GM19455 (cell line): ENCODE measurements around the gene PLEKHG5.

Source experiments
- ATAC-seq: cut with Tn5 transposase; IDR thresholded peaks from one replicate; pipeline ENCODE4 v1.9.1; 2021; ENCODE audit not compliant: unreplicated experiment

The PLEKHG5 gene

DNA sequence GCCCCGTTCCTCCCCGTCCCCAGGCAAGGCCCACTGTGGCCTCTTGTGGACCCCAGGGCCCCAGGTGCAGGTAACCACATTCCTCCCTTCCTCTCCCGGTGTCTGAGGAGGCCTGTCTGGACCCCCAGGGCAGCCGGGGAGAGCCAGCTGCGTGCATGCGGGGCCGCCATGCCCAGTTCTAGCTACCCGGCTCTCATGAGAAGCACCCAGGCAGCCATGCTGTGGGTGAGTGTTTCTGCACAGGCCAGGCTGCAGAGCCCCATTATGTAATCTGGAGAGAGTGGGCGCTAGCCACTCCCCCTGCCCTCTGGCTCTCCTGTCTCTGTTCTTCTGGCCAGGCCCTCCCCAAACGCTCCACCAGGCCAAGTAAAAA lies 18.4 kb upstream of the PLEKHG5 start:
- no peak for ATAC-seq

DNA sequence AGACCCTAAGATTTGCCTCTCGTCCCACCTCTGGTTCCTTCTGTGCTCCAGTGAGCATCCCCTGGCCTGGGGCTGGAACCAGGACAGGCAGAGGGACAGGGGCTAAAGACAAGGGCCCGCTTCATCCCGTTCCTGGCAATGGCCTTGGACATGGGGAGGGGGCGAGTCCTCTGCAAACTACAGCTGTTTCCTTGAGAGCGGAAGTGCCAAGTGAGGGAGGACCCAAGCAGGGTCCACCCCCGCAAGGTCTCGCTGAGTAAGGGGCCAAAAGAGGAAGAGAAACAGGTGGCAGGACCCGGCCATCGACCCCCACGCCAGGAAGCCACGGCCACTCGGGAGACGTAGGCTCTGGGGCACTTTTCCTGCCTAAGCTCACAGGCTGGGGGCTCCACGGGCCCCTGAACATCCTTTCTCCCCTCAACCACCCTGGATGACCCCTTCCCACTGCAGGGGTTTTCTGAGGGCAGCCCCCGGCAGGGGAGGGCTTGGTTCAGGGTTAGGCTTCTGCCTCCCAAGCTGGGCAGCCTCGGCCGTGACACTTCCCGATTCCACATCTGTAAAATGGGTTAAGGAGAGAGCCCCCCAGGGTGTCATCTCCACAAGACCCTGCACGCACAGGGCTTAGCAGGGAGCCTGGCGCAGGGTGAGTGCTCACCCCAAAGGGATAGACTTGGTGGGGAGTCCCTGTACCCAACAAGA lies 17.9 kb upstream of the PLEKHG5 start:
- ATAC-seq: no peak

DNA sequence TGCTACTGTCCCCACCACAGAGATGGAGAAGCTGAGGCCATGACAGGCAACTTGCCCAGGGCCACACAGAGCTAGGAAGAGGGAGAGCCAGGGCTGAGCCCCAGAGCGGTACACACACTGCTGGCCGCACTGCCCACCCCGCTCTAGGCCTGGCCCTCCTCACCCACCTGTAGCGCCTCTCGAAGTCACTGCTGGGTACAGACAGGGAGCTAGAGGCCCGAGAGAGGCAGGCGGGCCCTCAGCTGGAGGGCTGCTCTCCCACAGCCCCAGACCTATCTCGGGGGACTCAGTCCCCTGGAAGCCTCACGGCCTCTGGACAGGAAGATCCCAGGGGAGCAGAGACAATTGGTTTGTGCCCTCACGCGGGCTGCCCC lies 17.3 kb upstream of the PLEKHG5 start:
- no peak for ATAC-seq

DNA sequence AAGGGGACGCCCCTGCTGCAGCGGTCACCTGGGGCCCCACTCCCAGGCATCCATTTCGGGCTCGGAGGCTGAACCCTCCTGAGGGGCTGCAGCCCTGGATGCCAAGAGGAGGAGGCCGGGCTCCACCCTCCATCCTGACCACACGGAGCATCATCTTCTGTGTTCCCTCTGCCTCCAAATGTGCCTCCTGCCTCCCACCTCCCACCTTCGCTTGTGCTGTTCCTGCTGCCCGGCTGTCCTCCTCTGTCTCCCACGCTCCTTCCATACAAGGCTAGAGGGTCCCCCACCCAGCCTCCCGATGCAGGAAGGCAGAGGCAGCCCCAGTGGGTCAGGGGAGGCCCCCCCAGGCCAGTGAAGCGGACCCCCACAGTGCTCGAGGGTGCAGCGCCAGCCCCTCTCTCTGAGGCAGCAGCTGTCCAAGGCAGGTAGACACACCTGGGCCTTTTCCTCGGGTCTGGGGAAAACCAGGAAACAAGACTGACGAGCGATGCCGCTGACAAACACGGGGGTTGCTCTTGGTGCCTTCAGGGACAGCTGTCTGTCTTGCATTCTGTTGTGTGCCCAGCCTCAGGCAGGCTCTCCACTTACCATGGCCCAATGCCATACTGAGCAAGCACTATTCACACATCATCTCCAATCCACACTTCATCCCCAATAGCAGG lies 16.8 kb upstream of the PLEKHG5 start:
- ATAC-seq: no peak

DNA sequence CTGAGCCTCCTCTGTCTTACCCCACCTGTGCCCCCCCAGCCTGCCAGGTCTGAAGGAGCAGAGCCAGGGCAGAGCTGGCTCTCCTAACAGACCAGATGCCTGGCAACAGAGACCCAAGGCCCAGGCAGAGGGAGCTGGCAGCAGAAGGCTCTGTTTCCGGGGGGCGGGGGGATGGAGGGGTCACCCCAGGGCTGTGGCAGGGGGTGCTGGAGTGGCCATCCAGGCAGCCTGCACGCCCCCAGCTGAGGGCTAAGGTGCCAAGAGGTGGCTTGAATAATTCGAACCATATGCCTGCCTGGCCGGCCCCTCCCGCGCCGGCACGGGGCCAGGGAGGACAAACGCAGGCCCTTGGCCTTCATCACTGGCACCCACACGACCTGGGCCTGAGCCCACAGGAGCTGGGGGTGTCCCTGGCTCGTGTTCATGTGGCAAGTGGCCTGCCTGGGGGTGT lies 16.0 kb upstream of the PLEKHG5 start:
- ATAC-seq: no peak

DNA sequence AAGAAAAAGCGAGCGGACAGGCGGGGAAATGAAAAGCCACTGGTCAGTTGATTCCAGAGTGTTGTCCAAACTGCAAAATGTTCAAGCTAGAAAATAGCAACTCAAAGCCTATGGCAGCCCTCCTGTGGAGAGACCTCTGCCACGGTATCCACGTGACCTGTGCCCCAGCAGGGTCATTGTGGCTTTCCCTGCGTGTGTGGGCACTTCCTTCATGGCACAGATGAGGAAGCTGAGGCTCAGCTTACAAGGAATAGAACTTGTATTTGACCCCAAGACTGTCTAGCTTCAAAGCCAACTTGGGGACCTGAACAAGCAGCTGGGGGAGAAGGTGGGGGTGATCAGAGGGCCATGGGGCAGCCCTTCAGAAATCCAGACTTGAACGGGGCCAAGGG lies 15.6 kb upstream of the PLEKHG5 start:
- ATAC-seq: no peak

DNA sequence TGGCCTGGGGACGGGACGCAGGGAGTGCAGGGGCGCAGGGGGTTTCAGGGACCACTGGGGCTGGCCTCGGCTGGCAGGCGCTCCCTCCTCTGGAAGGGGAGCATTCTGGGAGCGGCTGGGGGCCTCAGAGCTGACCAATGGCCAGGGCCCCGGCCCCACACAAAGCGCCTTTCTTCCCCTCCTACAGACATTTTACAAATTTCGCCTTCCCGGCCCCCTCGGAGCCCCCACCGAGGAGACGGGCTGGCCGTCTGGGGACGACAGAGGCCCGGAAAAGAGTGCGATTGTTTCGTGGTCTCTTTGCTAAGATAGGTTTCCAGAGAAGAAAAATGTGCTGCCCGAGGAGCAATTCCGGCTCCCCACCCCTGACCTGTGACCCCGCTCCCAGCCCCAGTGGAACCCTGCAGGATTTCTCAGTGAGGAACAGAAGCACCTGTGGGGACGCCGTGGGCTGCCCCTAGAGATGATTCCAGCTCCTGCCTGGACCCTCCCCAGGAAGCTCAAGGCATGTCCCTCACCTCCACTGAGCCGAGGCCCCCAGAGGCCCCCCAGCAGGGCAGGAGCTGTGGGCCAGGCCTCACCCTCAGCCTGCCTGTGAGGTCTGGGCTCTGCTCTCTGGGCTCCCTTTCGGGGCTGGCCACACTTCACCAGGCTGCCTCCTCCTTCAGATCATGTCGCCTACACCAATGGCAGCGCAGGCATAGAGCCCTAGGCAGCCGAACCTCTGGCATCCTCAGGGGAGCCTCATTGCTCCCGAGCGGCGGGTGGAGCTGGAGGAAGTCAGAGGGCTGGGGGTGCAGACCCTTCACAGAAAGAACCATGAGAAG lies 15.0 kb upstream of the PLEKHG5 start:
- no peak for ATAC-seq

DNA sequence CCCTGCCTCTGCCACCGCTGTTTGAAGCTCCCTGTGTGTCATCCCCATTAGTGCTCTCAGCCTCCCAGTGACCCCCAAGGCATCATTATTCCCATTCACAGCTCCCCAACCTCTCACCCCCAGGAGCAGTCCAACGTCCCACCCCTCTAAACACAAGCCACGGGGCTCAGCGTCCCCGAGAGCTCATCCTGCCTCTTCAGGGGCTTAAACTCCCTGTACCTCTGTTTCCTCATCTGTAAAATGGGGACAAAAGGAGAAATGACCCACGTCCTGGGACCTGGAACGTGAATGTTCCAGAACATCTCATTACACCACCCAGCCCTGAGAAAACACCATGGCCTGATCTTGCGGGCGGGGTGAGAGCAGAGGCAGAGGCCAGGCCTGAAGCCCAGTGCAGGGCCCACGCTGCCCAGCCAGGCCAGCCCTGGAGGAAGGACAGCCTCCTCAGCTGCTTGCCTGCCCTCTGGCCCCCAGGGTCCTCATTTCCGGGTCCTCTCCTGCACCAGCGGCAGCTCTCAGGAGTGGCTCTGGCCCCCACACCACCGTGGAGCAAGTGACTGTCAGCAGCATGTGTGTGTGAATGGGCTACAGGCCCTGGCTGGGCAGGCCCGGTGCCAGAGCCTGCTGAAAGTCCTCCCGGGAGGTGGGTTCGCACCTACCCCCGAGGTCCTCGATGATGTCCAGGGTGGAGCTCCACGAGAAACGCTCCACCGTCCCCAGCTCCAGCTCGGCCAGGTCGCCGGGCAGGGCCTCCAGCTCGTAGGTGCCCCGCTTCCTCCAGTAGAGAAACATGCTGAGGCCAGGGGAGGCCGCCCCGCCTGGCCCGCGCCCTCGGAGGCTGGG lies 14.1 kb upstream of the PLEKHG5 start:
- ATAC-seq: no peak

DNA sequence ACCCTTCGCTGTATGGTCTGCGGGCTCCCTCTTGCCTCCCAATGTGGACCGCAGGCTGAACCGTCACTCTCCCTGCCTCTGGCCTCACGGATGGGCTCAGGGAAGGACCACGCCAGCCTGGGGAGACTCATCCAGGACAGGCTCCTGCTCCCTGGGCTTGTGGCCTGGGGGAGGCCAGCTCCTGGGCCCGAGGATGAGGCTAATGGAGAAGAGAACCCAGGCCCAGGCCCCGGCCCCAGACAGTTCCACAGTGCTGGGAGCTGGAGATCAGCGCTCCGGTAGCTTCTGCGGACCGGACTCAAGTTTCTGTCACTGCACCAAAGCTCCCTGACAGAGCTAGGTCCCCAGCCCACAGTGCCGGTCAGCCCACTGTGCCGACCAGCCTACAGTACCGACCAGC lies 13.4 kb upstream of the PLEKHG5 start:
- no peak for ATAC-seq

DNA sequence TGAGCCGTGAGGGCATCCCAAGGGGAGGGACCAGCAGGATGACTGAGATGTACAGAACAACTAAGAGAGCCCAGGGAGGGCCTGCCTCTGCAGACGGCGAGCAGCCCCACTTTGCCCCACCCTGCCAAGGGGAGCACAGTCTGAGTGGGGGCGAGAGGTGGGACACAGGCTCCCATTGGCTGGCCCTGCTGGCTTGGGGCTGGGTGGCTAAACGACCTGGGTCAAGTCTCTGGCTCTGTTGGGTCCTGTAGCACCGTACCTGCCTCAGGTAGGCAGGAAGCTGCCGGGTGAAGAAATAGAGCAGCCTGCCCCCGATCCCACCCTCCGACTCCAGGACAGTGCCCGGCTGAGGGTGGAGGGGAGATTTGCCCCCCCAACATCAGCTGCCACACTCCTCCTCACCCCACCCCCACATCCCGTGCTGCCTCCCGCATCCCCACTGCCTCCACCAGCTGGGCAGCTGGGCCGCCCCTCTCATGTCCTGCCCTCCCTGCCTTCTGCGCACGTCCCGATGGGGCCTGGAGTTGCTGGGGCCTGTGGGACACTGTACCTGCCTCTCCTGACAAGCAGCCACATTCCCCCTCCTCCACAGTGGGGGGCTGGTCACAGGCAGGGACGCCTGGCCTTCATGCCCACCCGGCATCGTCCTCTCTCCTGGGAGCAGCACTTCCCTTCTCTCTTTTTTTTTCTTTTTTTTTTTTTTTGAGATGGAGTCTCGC lies 12.6 kb upstream of the PLEKHG5 start:
- no peak for ATAC-seq

DNA sequence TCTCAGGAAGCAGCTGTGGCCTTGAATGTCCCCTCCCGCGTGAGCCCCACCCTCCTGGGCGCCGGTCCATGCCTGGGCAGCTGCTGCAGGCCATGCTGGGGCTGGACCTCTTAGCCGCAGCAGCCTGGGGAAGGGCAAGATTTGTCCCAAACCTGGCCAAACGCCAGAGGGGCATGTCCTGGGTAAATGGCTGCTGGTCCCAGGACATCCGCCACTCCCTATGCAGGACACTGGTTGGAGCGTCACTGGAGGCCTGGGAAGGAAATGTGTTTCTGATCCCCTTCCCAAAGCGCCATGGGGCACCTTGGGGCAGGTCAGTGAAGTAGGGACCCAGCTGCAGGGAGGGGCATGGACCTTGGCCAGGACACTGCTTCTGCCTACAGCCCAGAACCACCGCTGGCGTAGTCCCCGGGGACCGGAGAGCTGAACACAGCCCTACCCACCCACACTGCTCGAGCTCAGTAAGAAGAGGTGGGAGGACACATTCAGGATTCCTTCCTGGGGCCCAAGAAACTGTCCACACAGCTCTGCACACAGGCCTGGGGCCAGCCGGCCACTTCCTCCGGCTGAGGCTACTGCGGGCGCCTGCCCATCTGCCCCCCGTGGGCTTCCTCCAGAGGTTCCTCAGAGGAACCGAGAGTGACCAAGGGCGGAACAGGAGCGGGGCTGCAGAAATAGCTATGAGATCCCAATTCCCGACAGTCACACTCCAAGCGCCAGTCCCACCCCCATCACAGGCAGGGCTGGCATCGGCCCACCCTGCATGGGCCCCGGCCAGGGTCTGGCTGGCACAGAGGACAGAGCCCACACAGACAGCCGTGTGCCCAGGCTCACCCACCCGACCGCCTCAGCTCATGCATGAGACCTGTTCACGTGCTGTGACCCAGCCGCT lies 10.8 kb upstream of the PLEKHG5 start:
- no peak for ATAC-seq

DNA sequence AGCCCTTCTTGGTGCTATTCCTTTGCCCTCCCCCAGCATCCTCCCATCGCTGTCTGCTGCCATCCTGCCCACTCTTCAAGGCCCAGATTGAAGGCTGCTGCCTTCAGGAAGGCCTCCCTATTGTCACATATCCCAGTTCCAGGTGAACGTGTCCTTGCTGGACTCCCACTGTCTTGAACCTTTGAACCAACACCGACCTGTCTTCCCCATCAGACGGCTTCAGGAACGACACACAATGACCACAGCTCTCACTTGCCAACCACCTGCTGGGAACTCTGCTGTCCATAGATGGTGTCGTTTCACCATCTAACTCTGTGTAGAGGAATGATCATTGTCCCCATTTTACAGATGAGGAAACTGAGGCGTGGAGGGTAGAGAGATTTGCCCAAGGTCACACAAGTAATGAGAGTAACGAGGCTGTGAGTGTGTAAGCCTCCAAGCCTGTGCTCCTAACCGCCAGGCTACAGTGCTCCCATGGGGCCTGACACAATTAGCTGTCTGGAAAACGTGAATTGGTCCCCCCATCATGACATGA lies 9.9 kb upstream of the PLEKHG5 start:
- no peak for ATAC-seq

DNA sequence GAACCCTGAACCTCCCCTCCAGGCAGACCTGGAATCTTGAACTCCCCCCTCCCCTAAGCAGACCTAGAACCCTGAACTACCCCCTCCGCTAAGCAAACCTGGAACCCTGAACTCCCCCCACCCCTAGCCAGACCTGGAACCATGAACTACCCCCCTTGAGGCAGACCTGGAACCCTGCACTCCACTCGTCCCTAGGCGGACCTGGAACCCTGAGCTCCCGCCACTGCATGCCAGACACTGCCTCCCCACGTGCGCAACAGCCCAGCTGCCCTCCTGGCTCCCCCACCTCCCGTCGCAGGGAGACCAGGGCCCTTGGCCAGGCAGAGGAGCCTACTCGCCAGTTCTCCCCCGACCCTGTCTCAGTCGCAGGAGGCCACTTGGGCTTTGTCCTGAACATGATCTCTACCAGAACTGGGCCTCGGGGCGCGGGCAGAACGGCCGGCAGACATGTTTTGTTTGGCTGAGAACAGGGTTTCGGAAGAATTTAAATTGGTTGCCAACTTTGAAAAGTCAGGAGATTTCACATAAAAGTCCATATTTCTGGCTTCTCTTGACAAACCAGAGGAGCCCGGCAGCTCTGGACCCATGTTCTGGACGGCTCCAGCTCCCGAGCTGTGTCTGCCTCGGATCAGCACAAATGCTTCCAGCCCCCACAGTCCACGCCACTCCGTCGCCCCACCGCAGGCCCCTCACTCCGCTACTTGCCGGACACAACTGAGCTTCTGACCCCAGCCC lies 9.2 kb upstream of the PLEKHG5 start:
- ATAC-seq: no peak

DNA sequence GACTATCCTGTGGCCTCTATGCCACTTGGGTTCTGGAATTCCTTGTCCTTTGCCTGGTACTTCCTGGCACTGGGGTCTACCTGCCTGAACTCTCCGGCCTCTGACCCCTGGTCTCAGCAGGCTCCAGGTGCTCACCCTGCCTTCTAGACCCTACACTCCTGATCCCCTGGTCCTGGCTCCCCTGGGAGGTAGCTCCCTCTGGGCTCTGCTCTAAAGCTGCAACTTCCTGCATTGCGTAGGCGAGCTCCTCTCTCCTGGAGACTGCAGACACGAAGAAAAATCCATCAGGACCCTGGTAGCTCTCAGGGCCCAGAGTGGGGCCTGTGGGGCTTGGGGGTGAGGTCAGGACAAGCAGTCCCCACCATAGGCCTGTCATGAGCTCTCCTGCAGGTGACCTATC lies 7.8 kb upstream of the PLEKHG5 start:
- no peak for ATAC-seq

DNA sequence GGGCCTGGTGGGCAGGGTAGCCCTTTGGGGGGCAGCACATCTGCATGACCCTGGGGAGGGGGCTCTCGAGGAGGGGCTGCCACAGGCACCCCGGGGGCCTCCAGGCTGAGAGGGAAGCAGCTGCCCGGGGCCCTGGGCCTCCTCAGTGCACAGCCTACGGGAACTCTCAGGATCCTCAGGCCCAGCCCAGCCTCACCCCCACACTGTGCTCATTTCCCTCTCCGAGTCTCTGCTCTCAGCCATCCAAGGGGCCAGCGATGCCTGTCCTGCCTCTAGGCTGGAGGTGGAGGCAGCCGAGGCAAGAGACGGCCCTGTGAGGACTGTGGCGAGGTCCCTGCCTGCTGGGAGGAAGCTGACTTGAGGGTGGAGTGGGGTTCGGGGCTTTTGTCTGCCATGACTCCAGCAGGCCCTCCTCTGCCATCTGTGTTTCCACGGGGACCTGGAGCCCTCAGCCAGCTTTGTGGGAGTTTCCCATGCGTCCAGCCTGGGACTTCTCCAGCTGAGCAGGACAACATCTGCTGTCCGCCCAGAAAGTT lies 7.2 kb upstream of the PLEKHG5 start:
- ATAC-seq: no peak

DNA sequence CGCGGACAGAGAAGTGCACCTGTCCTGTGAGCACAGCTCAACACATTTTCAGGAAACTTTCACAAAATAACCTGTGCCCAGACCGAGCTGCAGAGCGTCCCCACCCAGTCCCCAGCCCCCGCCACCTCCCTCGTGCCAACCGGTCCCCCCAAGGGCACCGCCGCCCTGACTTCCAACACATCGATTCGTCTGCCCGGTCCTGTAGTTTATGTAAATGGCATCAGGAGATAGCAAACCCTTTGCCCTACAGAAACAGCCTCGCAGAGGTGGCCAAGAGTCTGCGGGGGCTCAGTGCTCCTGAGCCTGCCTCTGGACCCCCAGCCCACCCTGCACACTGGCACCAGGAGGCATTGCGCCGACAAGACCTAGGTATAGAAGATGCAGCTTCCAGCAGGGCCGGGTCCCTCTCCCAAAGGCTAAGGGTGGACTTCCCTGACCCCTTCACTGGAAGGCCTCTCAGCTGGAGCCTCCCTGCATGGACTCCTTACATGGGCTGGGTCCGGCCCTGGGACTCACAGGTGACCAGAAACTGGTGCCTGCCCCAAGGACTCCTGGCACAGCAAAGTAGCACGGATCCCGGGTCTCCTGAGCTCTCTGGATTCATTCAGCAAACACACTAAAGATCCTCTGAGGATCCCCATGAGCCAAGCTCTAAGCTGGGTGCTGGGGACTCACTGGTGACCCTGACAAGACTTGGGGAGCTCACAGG lies 6.6 kb upstream of the PLEKHG5 start:
- ATAC-seq: no peak

DNA sequence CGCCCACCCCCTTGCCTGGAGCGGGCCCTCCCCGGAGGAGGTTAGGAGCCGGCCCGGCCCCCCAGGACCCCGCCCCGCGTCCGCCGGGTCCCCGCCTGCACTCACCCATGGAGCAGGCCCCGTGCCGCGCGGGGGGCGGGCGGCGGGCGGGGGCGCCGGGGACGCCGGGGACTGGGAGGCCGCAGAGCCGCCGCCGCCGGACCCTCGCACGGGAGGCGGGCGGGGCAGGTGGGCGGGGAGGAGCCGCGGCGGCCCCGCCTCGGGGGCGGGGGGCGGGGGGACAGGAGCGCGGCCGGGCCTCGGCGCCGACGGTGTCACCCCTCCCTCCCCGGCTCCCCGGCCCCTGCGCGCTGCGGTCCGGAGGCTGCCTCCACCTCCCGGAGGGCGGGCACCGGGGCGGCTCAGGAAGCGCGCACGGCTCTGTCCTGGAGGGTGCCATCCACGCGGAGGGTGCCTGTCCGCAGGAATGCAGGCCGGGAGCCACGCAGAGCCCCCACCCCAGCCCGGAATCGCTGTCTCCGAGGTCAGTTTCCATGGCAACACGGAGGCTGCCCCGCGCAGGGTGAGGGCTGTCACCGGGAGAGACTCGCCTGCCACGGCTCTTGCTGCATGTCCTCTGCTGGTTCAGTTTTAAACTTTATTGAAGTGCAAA lies 5.9 kb upstream of the PLEKHG5 start:
- no peak for ATAC-seq
